Adrenal gland (tissue), 12 donors: ENCODE results near the gene IL17RB. TPM values are rescaled to one million over a fixed set of nuclear protein-coding genes. Genes with fewer than 3 reads are reported as not detected.

Source experiments
- DNase-seq, 7 donors: peaks; one replicate each; pipeline ENCODE4 v3.0.0-alpha.2; 2019 to 2020
- H3K27ac ChIP-seq, 5 donors: fragments of 200-600 bp; sonication (generic) in 4 of 5; 1 replicate in 3 of 5; 2 replicates in 2 of 5; pipeline versions ENCODE4 v1.5.1 to v1.8.0; 2016 to 2020; ENCODE audit warnings: mild to moderate bottlenecking in 1 of 5
- H3K27me3 ChIP-seq: fragments of 200-600 bp; 2 replicates; pipeline ENCODE4 v1.8.0; 2021
- H3K36me3 ChIP-seq, 2 donors: fragments of 200-600 bp; replicated peaks in 1 of 2; 1 replicate in 1 of 2; 2 replicates in 1 of 2; pipeline versions ENCODE4 v1.5.1 to v1.8.0; 2018 to 2022
- H3K4me1 ChIP-seq, 2 donors: fragments of 200-600 bp; replicated peaks in 1 of 2; 1 replicate in 1 of 2; 2 replicates in 1 of 2; pipeline versions ENCODE4 v1.5.1 to v1.8.0; 2018 to 2021
- H3K4me3 ChIP-seq, 4 donors: fragments of 200-600 bp; sonication (generic) in 3 of 4; one replicate each; pipeline ENCODE4 v1.5.1; 2016 to 2018
- H3K9me3 ChIP-seq, 3 donors: fragments of 200-600 bp; sonication (generic) in 1 of 3; replicated peaks in 1 of 3; 1 replicate in 2 of 3; 2 replicates in 1 of 3; pipeline versions ENCODE4 v1.5.1 to v1.8.0; 2016 to 2021
- POLR2A ChIP-seq, 2 donors: fragments of 450-650 bp; IDR thresholded peaks; one replicate each; pipeline ENCODE4 v1.6.1; 2017; ENCODE audit warnings: antibody characterized with exemption in 2 of 2, mild to moderate bottlenecking in 2 of 2, moderate library complexity in 1 of 2
- WGBS, 4 donors: extraction: QIAGEN DNeasy Blood & Tissue Kit in 2 of 4; methylation state at CpG; one replicate each; pipeline versions ENCODE4 v1.1.5 to v1.1.7; 2013 to 2017; 5-methylcytosine and 5-hydroxymethylcytosine counted together
- intact Hi-C, 2 donors: fragments of 100-400 bp; cut with DNase I; formaldehyde crosslinking; loops; one replicate each; pipeline versions ENCODE4 v1.14.1 to v1.15.0; 2022 to 2023
- polyA plus RNA-seq, 3 donors: library from polyadenylated mRNA; stranded (reverse); fragments of 200-250 nt in 2 of 3; fragments of 350-450 nt in 1 of 3; fragmentation: Illumina TruSeq in 1 of 3; extraction: RNeasy Lipid Tissue Mini Kit (QIAGEN cat#74804) in 1 of 3; gene quantifications; one replicate each; pipeline ENCODE4 v1.2.3, GENCODE V29; 2013 to 2014
- total RNA-seq, 9 donors: library from RNA; depleted of rRNA in 4 of 9; stranded (reverse); fragments of >200 nt in 4 of 9; fragments of 120-200 nt in 1 of 9; fragmentation: NEBNext Ultra II Directional in 1 of 9; extraction: Animal tissue kit (Norgen Biotek cat#: 25700) in 1 of 9; gene quantifications; one replicate each; pipeline versions ENCODE4 v1.1.0 to v1.2.4, GENCODE V29; 2013 to 2023
- TF ChIP-seq, protein P1 (sequence below), 6 experiments: fragments of 450-650 bp in 4 of 6; fragments of 200-600 bp in 2 of 6; sonication (generic) in 1 of 6; IDR thresholded peaks; 1 replicate in 5 of 6; 2 replicates in 1 of 6; pipeline versions ENCODE4 v1.5.1 to v1.8.0; 2016 to 2021; ENCODE audit warnings: antibody characterized with exemption in 6 of 6, mild to moderate bottlenecking in 2 of 6, moderate library complexity in 1 of 6
- donor health status: healthy with polysubstance abuse.
- donor health status: Bipolar disorder and iron deficiency.
- donor health status: DM: yes; HTN: yes; CAD: no.
- donor health status: DM: no; HTN: no; CAD: no.
- donor health status: DM: no; HTN: no; CAD: no.
- donor health status: DM: yes; HTN: yes; CAD: no.

IL17RB gene
- total and polyA plus RNA-seq, 12 donors = 0.35 to 12.0 (median 2.1) TPM

DNA sequence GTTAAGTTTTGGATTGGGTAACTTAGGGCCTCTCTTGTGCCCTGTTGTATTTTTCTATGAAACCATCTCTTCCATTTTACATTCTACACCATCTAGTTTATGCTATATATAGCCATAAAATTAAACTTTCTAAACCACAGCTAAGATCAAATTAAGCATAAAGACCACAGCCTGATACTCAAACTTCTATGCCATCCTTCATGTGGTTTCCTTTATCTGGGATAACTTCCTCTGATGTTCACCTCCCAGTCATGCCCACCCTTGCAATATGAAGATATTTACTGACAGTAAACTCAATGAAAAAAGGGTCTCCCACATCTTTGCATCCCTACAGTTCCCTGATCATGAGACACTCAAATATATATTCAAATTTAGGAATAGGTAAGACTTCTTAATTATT is 41.1 kb downstream of the IL17RB start:
- TF ChIP-seq POLR2A (IDR thresholded peaks at IDR 0.05) = no peak
- TF ChIP-seq, protein P1, sequence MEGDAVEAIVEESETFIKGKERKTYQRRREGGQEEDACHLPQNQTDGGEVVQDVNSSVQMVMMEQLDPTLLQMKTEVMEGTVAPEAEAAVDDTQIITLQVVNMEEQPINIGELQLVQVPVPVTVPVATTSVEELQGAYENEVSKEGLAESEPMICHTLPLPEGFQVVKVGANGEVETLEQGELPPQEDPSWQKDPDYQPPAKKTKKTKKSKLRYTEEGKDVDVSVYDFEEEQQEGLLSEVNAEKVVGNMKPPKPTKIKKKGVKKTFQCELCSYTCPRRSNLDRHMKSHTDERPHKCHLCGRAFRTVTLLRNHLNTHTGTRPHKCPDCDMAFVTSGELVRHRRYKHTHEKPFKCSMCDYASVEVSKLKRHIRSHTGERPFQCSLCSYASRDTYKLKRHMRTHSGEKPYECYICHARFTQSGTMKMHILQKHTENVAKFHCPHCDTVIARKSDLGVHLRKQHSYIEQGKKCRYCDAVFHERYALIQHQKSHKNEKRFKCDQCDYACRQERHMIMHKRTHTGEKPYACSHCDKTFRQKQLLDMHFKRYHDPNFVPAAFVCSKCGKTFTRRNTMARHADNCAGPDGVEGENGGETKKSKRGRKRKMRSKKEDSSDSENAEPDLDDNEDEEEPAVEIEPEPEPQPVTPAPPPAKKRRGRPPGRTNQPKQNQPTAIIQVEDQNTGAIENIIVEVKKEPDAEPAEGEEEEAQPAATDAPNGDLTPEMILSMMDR (IDR thresholded peaks at IDR 0.05) = no peak
- H3K4me1 ChIP-seq = peaks cover 7 to 22% of the 10 kb centered on the region in 2 donors
- H3K27me3 ChIP-seq = no peaks in the 10 kb centered on the region
- no peak for DNase-seq
- H3K36me3 ChIP-seq = peaks cover 0 to 30% of the 10 kb centered on the region in 2 donors
- H3K9me3 ChIP-seq = no peaks in the 10 kb centered on the region
- H3K4me3 ChIP-seq = no peak overlapping the region
- intact Hi-C loops = no loop called here
- H3K27ac ChIP-seq = no peak overlapping the region

DNA sequence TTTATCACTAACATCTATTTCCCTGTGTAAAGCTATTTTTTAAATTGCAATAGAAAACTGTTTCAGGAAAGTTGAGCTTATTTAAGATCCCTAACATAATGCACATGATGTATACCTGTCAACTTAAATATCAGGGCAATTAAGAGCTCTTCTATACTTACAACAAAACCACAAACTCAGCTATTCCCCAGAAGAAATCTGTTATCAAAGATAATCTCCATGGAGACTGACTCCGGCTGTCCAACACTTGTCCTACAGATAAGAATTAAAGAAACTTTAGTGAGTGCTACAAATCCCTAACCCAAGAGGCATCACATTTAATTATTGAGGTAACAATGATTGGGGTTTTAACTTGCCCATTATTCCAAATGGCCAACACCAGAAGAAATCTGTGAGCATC is 41.9 kb downstream of the IL17RB start:
- intact Hi-C loops = no loop called here
- peaks cover 0 to 30% of the 10 kb centered on the region in 2 donors for H3K36me3 ChIP-seq
- H3K9me3 ChIP-seq = no peaks in the 10 kb centered on the region
- no peak for DNase-seq
- WGBS, 4 donors = 34 to 50% (median 46%) methylated on average over 1 of the region's 1 CpG
- no peak overlapping the region for H3K4me3 ChIP-seq
- H3K27ac ChIP-seq = no peak overlapping the region
- H3K4me1 ChIP-seq = peaks cover 7 to 22% of the 10 kb centered on the region in 2 donors
- TF ChIP-seq, protein P1 (IDR thresholded peaks at IDR 0.05) = no peak
- TF ChIP-seq POLR2A (IDR thresholded peaks at IDR 0.05) = no peak
- no peaks in the 10 kb centered on the region for H3K27me3 ChIP-seq

DNA sequence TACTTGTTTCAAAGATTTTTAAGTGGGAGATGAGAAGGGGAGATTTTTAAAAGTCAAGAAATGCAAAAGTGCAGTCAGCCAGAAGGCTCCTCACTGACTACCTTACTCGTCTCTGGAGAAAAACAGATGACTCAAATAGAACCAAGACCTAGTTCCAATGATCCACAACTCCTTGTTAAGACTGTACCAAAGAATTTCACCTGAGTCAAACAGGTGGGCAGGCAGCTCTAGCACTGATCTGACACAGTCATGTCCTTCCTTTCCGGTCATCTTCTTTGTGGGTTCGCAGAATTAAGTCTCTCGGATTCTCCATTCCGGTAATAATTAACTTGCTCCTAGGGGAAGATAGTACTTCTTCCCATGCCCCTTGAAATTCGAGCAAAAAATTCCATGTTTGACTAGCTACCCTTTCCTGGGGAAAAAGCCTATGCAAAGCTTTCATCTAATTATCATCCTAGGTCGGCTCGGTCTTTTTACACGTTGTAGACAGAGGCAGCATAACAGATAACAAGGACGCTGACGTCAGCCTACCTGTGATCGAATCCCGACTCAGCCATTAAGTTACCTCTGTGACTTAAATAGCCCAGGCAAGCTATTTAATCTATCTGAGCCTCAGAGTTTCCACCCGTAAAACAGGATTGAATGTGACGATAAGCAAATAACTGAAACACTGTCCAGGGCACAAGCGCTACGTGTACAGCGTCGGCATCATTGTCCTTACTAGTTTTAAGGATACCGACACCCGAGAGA is 44.5 kb downstream of the IL17RB start:
- Histone ChIP-seq H3K4me3 (peak overlapping the region; percentile 31 to 97 (median 84)), H3K36me3 (peaks cover 0 to 12% of the 10 kb centered on the region in 2 donors), H3K4me1 (peaks cover 7 to 22% of the 10 kb centered on the region in 2 donors), H3K9me3 (no peaks in the 10 kb centered on the region), H3K27me3 (no peaks in the 10 kb centered on the region), H3K27ac (peak overlapping the region; percentile 41 to 97 (median 89))
- 3 to 8% (median 5%) methylated on average over 21 of the region's 21 CpGs for WGBS, 4 donors
- TF ChIP-seq, protein P1 (IDR thresholded peaks at IDR 0.05) = no peak
- TF ChIP-seq POLR2A (IDR thresholded peaks at IDR 0.05) = no peak
- peak; percentile 29 to 80 (median 40) for DNase-seq
- intact Hi-C loops = no loop called here

DNA sequence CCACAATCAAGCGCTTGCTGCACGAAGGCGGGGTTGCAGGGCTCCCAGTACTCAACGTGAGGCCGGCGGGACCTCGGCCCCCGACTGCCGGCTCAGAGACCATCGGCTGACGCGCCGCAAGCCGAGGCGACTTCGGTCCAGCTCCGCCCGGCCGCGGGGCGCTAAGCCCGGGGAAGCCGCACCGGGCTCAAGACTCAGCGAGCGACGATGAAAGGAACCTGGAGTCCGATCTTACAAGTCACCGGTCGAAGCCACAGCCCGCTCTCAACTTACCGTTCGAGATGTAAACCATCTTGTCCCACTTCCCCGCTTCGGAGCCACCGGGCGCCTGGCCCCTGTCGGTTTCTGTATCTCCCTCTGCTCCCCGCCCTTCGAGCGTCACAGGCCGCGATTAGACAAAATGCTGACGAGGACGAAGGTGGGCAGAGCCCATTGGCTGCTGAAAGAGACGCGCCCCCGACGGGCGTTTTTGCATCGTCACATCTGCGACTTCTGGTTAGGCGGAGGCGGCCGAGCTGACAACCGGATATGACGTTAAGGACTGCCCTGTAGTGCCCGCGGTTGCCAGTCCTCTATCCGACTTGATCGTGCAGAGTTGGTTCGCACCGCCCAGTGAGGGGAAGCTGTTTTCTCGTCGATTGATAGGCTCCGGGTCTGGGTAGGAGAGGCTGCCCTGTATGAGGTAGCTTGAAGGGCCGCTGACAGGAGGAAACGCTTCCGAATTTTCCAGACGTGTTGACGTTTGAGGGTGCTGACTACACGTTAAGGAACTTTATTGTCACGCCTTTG is 45.3 kb downstream of the IL17RB start, which contains the start of gene SELENOK:
Gene SELENOK (minus strand): TSS at position 363 of the 789 bp plus-strand sequence.
- 0 to 1% (median 0%) methylated on average over 23 to 73 of the region's 73 CpGs for WGBS, 4 donors
- DNase-seq = peak; percentile 98 to 100 (median 99)
- Histone ChIP-seq H3K36me3 (peaks cover 0 to 4% of the 10 kb centered on the region in 2 donors), H3K27ac (peak within 1 kb of the TSS; percentile 41 to 97 (median 89)), H3K9me3 (no peaks in the 10 kb centered on the region), H3K4me1 (peaks cover 7 to 22% of the 10 kb centered on the region in 2 donors), H3K27me3 (no peaks in the 10 kb centered on the region), H3K4me3 (peak within 1 kb of the TSS; percentile 31 to 97 (median 84))
- TF ChIP-seq POLR2A (IDR thresholded peaks at IDR 0.05) = peak; percentile 93 to 99
- TF ChIP-seq, protein P1 (IDR thresholded peaks at IDR 0.05) = no peak
- intact Hi-C loops = no loop called here
